Activated CD8-positive, alpha-beta T cell treated with anti-CD3 and anti-CD28 coated beads for 36 hours (primary cell): ENCODE data around the gene PDRG1. TPM values are rescaled to one million over a fixed set of nuclear protein-coding genes. Genes with fewer than 3 reads are reported as not detected.
"Not testable (repeated sequence)": the region's sequence is repeated elsewhere in the genome, so short reads cannot be mapped to it uniquely, and the experiment has no call there.

Experiments
- ATAC-seq: fragments of 200-7000 bp; cut with Tn5 transposase; one replicate; pipeline ENCODE4 v1.10.0; 2021; ENCODE audit warnings: mild to moderate bottlenecking, moderate library complexity
- CTCF ChIA-PET: fragments of 350-600 bp; sonication (Branson Sonifier 250); formaldehyde crosslinking; loops from one replicate; lab custom pipeline; 2021; ENCODE audit warnings: antibody characterized with exemption; lab: Charles Lee
- POLR2A ChIA-PET: fragments of 350-600 bp; sonication (Branson Sonifier 250); formaldehyde crosslinking; loops from one replicate; lab custom pipeline; 2021; ENCODE audit warnings: antibody characterized with exemption; lab: Charles Lee
- DNase-seq: peaks from one replicate; pipeline ENCODE4 v3.0.0-alpha.2; 2020
- H3K27ac Mint-ChIP-seq: one replicate; pipeline ENCODE4 v1.8.0; 2021; ENCODE audit warnings: mild to moderate bottlenecking, mixed read lengths
- H3K27me3 Mint-ChIP-seq: one replicate; pipeline ENCODE4 v1.8.0; 2021; ENCODE audit warnings: mixed read lengths
- H3K36me3 Mint-ChIP-seq: one replicate; pipeline ENCODE4 v1.8.0; 2021; ENCODE audit warnings: low read depth, mixed read lengths
- H3K4me1 Mint-ChIP-seq: one replicate; pipeline ENCODE4 v1.8.0; 2021; ENCODE audit warnings: low read depth, mixed read lengths
- H3K4me3 Mint-ChIP-seq: one replicate; pipeline ENCODE4 v1.8.0; 2021; ENCODE audit warnings: mild to moderate bottlenecking, moderate library complexity, mixed read lengths
- H3K9me3 Mint-ChIP-seq: one replicate; pipeline ENCODE4 v1.8.0; 2021; ENCODE audit warnings: mixed read lengths
- intact Hi-C: fragments of 100-400 bp; cut with micrococcal nuclease; formaldehyde crosslinking; loops from one replicate; pipeline ENCODE4 v1.10.0; 2022
- total RNA-seq, 2 experiments: library from RNA; stranded (reverse); gene quantifications; one replicate each; pipeline ENCODE4 v1.2.3, GENCODE V29; 2021
- TF ChIP-seq, protein P1 (sequence below): fragments of 200-600 bp; IDR thresholded peaks from one replicate; pipeline ENCODE4 v1.8.0; 2022; ENCODE audit warnings: antibody characterized with exemption, mild to moderate bottlenecking

The PDRG1 gene
- total RNA-seq, 2 experiments from 2014 or later: 17.7 to 18.3 TPM

DNA sequence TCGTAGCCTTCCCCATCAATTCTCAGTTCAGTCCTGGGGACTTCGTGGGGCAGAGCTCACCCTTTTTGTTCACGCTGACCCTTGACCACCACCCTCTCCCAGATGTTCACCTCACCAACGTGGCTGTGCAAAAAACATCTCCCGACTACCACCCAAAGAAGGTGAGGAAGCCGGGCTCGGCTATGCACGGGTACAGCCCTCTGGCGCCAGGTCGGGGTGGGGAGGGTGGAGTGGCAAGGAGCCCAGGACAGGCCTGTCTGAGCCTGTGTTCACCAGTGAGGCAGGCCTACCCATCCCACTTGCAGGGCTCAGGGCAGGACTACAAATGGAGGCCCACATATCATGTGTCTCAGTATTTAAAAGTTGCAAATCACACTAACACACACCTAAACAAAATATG, 18.1 kb downstream of the PDRG1 start:
- intact Hi-C loops: no loop called here
- no peaks in the 10 kb centered on the region for H3K4me1 Mint-ChIP-seq
- TF ChIP-seq, protein P1, sequence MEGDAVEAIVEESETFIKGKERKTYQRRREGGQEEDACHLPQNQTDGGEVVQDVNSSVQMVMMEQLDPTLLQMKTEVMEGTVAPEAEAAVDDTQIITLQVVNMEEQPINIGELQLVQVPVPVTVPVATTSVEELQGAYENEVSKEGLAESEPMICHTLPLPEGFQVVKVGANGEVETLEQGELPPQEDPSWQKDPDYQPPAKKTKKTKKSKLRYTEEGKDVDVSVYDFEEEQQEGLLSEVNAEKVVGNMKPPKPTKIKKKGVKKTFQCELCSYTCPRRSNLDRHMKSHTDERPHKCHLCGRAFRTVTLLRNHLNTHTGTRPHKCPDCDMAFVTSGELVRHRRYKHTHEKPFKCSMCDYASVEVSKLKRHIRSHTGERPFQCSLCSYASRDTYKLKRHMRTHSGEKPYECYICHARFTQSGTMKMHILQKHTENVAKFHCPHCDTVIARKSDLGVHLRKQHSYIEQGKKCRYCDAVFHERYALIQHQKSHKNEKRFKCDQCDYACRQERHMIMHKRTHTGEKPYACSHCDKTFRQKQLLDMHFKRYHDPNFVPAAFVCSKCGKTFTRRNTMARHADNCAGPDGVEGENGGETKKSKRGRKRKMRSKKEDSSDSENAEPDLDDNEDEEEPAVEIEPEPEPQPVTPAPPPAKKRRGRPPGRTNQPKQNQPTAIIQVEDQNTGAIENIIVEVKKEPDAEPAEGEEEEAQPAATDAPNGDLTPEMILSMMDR: no peak
- H3K27ac Mint-ChIP-seq: no peak overlapping the region
- H3K36me3 Mint-ChIP-seq: no peaks in the 10 kb centered on the region
- peaks cover 8% of the 10 kb centered on the region for H3K27me3 Mint-ChIP-seq
- no peaks in the 10 kb centered on the region for H3K9me3 Mint-ChIP-seq
- ChIA-PET CTCF (no interaction called here), POLR2A (no interaction called here)
- ATAC-seq (no peak), DNase-seq (no peak)
- H3K4me3 Mint-ChIP-seq: no peak overlapping the region

DNA sequence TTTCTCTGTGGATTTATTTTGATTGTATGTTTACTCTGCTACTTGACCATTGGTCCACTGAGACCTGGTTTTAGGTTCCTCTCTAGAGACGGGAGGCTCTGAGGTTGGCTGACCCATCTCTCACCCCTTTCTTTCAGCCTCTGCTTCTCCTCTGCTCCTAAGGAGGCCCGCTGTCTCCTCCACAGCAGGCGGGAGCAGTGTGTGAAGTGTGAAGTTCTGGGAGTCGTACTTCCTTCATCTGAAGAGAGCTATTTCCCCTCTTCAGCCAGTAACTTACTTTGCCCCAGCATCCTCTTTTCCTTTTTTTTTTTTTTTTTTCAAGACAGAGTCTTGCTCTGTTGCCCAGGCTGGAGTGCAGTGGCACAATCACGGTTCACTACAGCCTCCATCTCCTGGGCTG, 21.1 kb downstream of the PDRG1 start:
- no peaks in the 10 kb centered on the region for H3K4me1 Mint-ChIP-seq
- ATAC-seq: no peak
- DNase-seq: no peak
- no peak overlapping the region for H3K27ac Mint-ChIP-seq
- TF ChIP-seq, protein P1: no peak
- no peaks in the 10 kb centered on the region for H3K9me3 Mint-ChIP-seq
- H3K27me3 Mint-ChIP-seq: peaks cover 12% of the 10 kb centered on the region
- no peaks in the 10 kb centered on the region for H3K36me3 Mint-ChIP-seq
- ChIA-PET POLR2A (no interaction called here), CTCF (interaction anchor here (0.9 kb wide), 1 partner anchor 21 kb away, joined by 3 read pairs; the partner anchor contains the start of gene PDRG1)
- no peak overlapping the region for H3K4me3 Mint-ChIP-seq
- intact Hi-C loops: no loop called here

DNA sequence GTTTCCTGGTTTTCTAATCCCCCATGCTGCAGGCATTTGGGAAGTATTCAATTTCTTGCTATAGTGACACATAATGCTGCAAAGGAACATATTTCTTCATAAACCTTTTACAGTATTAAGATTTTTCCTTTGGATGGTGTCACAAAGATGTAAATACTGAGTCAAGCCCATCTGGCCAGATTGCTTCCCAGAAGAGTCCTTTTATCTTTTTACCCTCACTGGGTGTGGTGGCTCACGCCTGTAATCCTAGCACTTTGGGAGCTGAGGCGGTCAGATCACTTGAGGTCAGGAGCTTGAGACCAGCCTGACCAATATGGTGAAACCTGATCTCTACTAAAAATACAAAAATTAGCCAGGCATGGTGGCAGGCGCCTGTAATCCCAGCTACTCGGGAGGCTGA, 22.2 kb downstream of the PDRG1 start:
- H3K4me3 Mint-ChIP-seq, intact Hi-C loops, H3K4me1 Mint-ChIP-seq, H3K36me3 Mint-ChIP-seq, ATAC-seq, CTCF ChIA-PET, POLR2A ChIA-PET, H3K9me3 Mint-ChIP-seq, H3K27ac Mint-ChIP-seq, DNase-seq: not testable (repeated sequence)
- peaks cover 16% of the 10 kb centered on the region for H3K27me3 Mint-ChIP-seq

DNA sequence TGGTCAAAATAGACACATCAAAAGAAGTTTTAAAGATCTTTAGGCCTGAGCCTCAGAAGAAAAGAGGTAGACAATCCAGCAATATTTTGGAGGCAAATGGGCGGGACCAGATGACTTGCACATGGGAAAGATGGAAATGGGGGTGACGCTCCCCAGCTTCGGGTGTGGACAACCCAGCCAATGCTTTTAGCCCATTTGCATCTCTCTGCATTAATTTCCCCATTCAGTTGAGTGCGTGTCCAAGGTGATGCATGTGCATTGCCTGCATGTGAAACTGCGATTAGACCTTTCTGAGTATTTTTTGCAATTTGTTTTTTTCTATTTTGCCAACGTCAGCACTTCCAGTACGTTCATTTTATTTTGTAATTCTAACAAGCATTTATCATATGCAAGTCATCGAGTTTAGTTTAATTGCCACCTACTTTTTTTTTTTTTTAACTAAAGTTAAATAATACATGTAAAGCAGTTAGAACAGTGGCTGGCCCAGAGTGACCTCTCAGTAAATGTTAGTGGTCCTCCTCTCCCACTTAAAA, 24.2 kb downstream of the PDRG1 start:
- H3K27ac Mint-ChIP-seq: no peak overlapping the region
- CTCF ChIA-PET: interaction anchor here (1.2 kb wide), 1 partner anchor 49 kb away, joined by 3 read pairs; no protein-coding TSS in a partner anchor
- POLR2A ChIA-PET: no interaction called here

DNA sequence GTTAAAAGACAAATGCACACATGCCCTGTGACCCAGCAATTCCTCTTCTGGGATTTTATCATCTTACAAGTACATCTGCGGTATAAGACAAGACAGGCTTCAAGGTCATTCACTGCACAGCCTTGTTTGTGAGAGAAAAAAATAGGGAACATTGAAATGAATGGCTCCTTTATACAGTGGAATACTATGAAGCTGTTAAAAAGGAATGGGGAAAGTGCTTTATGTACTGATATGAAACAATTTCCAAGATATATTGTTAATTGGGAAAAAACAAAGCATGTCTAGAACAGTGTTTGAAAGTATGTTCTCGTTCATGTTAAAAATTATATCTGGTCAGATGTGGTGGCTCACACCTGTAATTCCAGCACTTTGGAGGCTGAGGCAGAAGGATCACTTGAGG, 25.4 kb downstream of the PDRG1 start:
- intact Hi-C loops: no loop called here
- no peaks in the 10 kb centered on the region for H3K9me3 Mint-ChIP-seq
- no peak for DNase-seq
- H3K4me1 Mint-ChIP-seq: peaks cover 13% of the 10 kb centered on the region
- peaks cover 22% of the 10 kb centered on the region for H3K27me3 Mint-ChIP-seq
- POLR2A ChIA-PET: no interaction called here
- H3K36me3 Mint-ChIP-seq: no peaks in the 10 kb centered on the region
- no peak for ATAC-seq
- TF ChIP-seq, protein P1: no peak
- no peak overlapping the region for H3K27ac Mint-ChIP-seq
- CTCF ChIA-PET: interaction anchor here (1.2 kb wide), 1 partner anchor 48 kb away, joined by 3 read pairs; no protein-coding TSS in a partner anchor
- no peak overlapping the region for H3K4me3 Mint-ChIP-seq

More for the DNA sequence above, 24.2 kb downstream of the PDRG1 start:
- ATAC-seq: no peak
- Mint-ChIP-seq H3K4me3 (no peak overlapping the region), H3K4me1 (peaks cover 13% of the 10 kb centered on the region), H3K9me3 (no peaks in the 10 kb centered on the region), H3K27me3 (peaks cover 22% of the 10 kb centered on the region), H3K36me3 (no peaks in the 10 kb centered on the region)
- intact Hi-C loops: no loop called here
- TF ChIP-seq, protein P1: no peak
- no peak for DNase-seq
